GM21576 (cell line): ENCODE measurements around the gene DNMT3B.
"Not testable (repeated sequence)": the region's sequence is repeated elsewhere in the genome, so short reads cannot be mapped to it uniquely, and the experiment has no call there.

Source experiments
- ATAC-seq: cut with Tn5 transposase; IDR thresholded peaks from one replicate; pipeline ENCODE4 v1.9.1; 2021; ENCODE audit warnings: mild to moderate bottlenecking, moderate library complexity; ENCODE audit not compliant: unreplicated experiment

DNMT3B gene

GRCh38 chr20:32789896-32790750 is 27.9 kb downstream of the DNMT3B start:
- no peak for ATAC-seq

- no peak for ATAC-seq
Measured at GRCh38 chr20:32790751-32791057, 28.5 kb downstream of the DNMT3B start.

- peak; percentile 44 for ATAC-seq
Measured at GRCh38 chr20:32792316-32792715, 30.1 kb downstream of the DNMT3B start.

- ATAC-seq: no peak
Measured at GRCh38 chr20:32792731-32793458, 30.7 kb downstream of the DNMT3B start.

- no peak for ATAC-seq
Measured at GRCh38 chr20:32796383-32796948, 34.3 kb downstream of the DNMT3B start.

- no peak for ATAC-seq
Measured at GRCh38 chr20:32796981-32797451, 34.8 kb downstream of the DNMT3B start.

GRCh38 chr20:32797571-32797970 is 35.4 kb downstream of the DNMT3B start:
- not testable (repeated sequence) for ATAC-seq

GRCh38 chr20:32798046-32798981 is 36.1 kb downstream of the DNMT3B start:
- ATAC-seq: no peak

DNA sequence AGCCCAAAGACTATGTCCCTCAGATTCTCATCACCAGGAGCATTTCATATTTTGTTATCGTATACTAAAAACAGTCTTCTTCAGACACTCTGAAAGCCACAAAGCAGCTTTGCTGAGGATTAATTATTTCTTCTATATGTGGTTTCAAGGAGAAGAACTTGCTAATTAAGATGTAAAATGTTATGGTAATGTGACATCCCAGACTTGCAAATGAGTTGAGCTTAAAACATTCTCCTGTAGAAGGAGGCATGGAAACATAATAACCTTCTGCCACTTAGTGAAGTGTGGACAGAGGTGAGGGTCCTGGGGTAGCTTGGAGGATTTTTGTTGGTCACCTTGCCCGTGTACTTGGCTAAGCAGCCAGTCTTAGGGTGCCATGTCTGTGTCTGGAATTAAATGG is 40.9 kb downstream of the DNMT3B start:
- no peak for ATAC-seq

GRCh38 chr20:32804022-32804715 is 42.0 kb downstream of the DNMT3B start:
- ATAC-seq: no peak

GRCh38 chr20:32804817-32805216 is 42.6 kb downstream of the DNMT3B start:
- no peak for ATAC-seq

DNA sequence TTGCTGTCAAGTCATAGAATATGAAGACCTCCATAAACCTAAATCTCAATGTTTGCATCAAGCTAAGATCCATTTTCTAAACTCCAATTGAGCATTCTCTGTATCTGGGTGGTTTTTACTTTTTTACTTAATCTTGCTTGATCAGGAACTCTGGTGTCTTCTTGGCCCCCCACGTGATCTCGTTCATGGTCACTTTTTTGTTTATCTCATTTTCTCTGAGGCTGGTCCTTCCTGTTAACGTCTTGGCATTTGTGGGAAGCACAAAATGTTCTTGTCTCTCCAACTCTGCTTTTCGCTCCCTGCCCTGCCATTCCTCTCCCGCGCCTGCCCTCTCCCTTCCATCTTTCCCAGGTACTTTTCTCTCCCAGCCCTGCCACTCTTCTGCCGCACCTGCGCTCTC is 43.5 kb downstream of the DNMT3B start:
- no peak for ATAC-seq

DNA sequence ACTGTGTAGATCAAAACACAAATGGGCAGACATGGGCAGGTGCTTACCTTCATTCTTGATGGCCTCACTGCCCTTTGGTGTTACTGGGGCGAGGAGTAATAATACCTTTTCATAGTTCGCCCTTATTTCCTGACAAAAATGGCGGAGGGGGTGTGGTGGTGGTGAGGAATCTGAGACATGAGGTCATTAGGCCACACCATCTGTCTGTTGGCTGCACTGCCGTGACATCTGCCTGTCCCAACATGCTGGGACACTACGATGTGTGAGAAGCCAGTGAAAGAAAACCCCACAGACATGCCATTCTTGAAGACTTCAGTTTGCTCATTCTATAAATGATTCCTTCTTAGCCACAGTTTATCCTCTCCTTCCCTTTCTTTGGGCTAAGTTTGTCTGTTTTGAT is 44.2 kb downstream of the DNMT3B start:
- no peak for ATAC-seq

GRCh38 chr20:32807706-32808105 is 45.5 kb downstream of the DNMT3B start:
- no peak for ATAC-seq

DNA sequence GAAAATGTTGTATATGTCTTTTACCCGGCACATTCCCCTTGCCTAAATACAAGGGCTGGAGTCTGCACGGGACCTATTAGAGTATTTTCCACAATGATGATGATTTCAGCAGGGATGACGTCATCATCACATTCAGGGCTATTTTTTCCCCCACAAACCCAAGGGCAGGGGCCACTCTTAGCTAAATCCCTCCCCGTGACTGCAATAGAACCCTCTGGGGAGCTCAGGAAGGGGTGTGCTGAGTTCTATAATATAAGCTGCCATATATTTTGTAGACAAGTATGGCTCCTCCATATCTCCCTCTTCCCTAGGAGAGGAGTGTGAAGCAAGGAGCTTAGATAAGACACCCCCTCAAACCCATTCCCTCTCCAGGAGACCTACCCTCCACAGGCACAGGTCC is 46.3 kb downstream of the DNMT3B start:
- ATAC-seq: no peak

DNA sequence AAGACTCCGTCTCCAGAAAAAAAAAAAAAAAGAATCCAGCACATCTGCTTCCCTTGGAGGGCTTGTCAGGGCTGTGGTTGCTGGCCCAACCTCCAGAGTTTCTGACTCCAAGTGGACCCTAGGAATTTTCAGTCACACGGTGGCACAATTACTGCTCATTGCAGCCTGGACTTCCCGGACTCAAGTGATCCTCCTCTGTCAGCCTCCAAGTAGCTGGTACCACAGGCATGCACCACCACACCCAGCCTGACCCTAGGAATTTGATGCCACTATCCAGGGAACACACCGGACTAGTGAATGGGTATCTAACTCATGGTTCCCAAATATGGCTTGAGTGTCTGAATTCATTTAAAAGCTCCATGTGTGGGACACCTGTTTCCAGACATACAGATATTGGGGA is 47.7 kb downstream of the DNMT3B start:
- ATAC-seq: no peak

DNA sequence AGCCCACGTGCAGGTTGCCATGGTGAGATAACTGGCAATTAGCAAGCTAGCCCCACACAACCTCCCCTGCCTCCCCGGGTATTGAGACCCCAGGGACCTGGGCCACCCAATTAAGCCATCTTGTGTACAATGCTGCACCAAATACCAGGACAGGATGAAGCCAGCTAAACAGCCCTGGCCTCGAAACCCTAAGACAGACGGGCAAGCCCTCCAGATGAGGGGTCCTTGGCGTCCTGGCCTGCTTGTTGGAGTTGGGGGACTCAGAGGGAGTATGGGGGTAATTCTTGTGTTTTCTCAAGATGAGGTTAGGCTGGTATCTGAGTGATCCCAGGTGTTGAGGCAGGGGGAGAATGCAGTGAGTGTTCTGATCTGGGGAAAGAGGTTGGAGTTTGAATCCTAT is 48.8 kb downstream of the DNMT3B start:
- no peak for ATAC-seq

- no peak for ATAC-seq
Measured at GRCh38 chr20:32811886-32812285, 49.7 kb downstream of the DNMT3B start.

DNA sequence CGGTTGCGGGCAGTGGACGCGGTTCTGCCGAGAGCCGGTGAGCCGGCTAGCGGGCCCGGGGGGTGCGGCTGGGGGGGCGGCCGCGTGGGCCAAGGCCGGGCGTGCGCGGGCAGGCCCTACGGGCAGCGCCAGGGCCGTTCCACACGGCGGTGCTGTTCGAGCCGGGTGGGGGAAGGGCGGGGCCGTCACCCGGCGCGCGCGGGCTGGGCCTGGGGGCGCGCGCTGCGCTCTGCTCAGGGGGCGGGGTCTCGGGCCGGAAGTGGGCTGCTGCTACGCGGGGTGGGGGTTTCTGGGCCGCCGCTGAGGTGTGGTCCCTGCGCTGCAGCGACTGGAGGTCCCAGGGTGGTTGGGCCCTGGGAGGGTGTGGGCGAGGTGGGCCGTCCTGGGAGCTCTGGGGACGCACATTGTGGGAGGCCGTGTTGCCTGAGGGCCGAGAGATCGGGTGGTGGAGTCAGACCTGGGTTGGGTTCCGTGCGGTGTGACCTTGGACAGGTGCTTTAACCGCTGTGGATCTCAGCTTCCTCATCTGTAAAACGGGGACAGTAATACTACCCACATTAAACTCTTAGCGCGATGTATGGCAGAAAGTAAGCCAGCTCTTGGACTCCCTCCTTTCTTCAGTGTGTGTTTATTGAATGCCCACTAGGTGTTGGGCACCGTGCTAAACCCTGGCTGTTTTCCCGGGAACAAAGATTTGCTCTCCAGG is 58.0 kb downstream of the DNMT3B start:
- ATAC-seq: peak; percentile 33
